OCI-LY1 (cell line): ENCODE measurements around the gene GSX2.
A peak's percentile ranks its signal among the peaks of the same experiment; 100 is the strongest.

Experiments used
- H2AFZ ChIP-seq: fragments of 200-600 bp; sonication (generic), shearing (Covaris generic); 2 replicates; pipeline ENCODE4 v1.6.0; 2014; ENCODE audit warnings: antibody characterized with exemption, mild to moderate bottlenecking, low read length
- H3F3A ChIP-seq: fragments of 200-600 bp; sonication (generic), shearing (Covaris generic); 2 replicates; pipeline ENCODE4 v1.6.0; 2014; ENCODE audit warnings: mild to moderate bottlenecking, antibody characterized with exemption, low read length, moderate library complexity; ENCODE audit not compliant: insufficient read depth
- H3K27ac ChIP-seq: fragments of 200-600 bp; sonication (generic); 2 replicates; pipeline ENCODE4 v1.5.1; 2014; ENCODE audit warnings: low read length, mixed run types, mild to moderate bottlenecking, low read depth; ENCODE audit not compliant: poor library complexity, severe bottlenecking
- H3K27me3 ChIP-seq: fragments of 200-600 bp; sonication (generic); 2 replicates; pipeline ENCODE4 v1.6.0; 2014; ENCODE audit warnings: antibody characterized with exemption, mild to moderate bottlenecking, low read length, moderate library complexity; ENCODE audit not compliant: insufficient read depth
- H3K36me3 ChIP-seq: fragments of 200-600 bp; sonication (generic); 2 replicates; pipeline ENCODE4 v1.6.1; 2014; ENCODE audit warnings: mild to moderate bottlenecking, antibody characterized with exemption, low read length, moderate library complexity, mixed read lengths; ENCODE audit not compliant: insufficient read depth
- H3K4me1 ChIP-seq: fragments of 200-600 bp; sonication (generic); 2 replicates; pipeline ENCODE4 v1.5.1; 2014; ENCODE audit warnings: mild to moderate bottlenecking, low read length, moderate library complexity; ENCODE audit not compliant: insufficient read depth, severe bottlenecking
- H3K4me2 ChIP-seq: fragments of 200-600 bp; sonication (generic), shearing (Covaris generic); 2 replicates; pipeline ENCODE4 v1.6.1; 2014; ENCODE audit warnings: low read length
- H3K4me3 ChIP-seq: fragments of 200-600 bp; sonication (generic); 2 replicates; pipeline ENCODE4 v1.5.1; 2014; ENCODE audit warnings: low read length, low read depth, mild to moderate bottlenecking, mixed read lengths; ENCODE audit not compliant: poor library complexity, severe bottlenecking
- H3K79me2 ChIP-seq: fragments of 200-600 bp; shearing (Covaris generic); 2 replicates; pipeline ENCODE4 v1.6.1; 2016; ENCODE audit warnings: mixed run types, low read length, mixed read lengths; ENCODE audit not compliant: insufficient read depth
- H3K9ac ChIP-seq: fragments of 200-600 bp; sonication (generic), shearing (Covaris generic); 2 replicates; pipeline ENCODE4 v1.6.1; 2014; ENCODE audit warnings: mild to moderate bottlenecking, low read length, mixed read lengths
- H3K9me2 ChIP-seq: fragments of 200-600 bp; sonication (generic), shearing (Covaris generic); 2 replicates; pipeline ENCODE4 v1.6.1; 2014; ENCODE audit warnings: low read depth, mild to moderate bottlenecking, low read length, mixed read lengths
- H3K9me3 ChIP-seq: fragments of 200-600 bp; shearing (Covaris generic); 2 replicates; pipeline ENCODE4 v1.6.1; 2014; ENCODE audit warnings: low read length, mixed read lengths
- H4K20me1 ChIP-seq: fragments of 200-600 bp; sonication (generic), shearing (Covaris generic); 2 replicates; pipeline ENCODE4 v1.6.0; 2016; ENCODE audit warnings: mild to moderate bottlenecking, low read length; ENCODE audit not compliant: insufficient read depth
- CTCF ChIP-seq: fragments of 200-600 bp; sonication (generic), shearing (Covaris generic); IDR thresholded peaks from 2 replicates; pipeline ENCODE4 v1.5.1; 2017; ENCODE audit warnings: mild to moderate bottlenecking, antibody characterized with exemption, low read length, moderate library complexity, mixed read lengths
- EZH2 ChIP-seq: fragments of 200-600 bp; sonication (generic), shearing (Covaris generic); IDR thresholded peaks from 2 replicates; pipeline ENCODE4 v1.8.0; 2017; ENCODE audit warnings: borderline replicate concordance, mixed run types, mild to moderate bottlenecking, antibody characterized with exemption, low read length, moderate library complexity, mixed read lengths

GSX2 gene

DNA sequence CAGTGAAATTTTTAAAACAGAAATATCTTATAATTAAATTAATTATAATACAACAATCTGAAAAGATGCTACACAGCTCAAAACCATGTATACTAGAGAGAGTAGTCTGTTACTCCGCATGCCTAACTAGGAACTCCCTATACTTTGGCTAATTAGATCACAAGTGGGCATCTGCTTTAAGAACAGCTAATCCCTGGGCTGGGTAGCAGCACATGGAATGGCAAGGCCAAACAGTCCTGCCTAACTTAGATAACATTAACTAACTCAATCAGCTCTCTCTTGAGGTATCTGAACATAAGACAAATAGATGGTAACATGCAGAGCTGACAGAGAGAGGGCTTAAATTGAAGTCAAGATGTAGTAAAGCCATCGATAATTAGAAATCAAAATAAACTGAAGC is 45.5 kb upstream of the GSX2 start:
- no peak overlapping the region for H2AFZ ChIP-seq
- H3K9me3 ChIP-seq, result no peaks in the 10 kb centered on the region
- no peaks in the 10 kb centered on the region for H3K9me2 ChIP-seq
- peaks cover 34% of the 10 kb centered on the region for H3K4me1 ChIP-seq
- H3K4me3 ChIP-seq, result no peak overlapping the region
- H4K20me1 ChIP-seq, result no peaks in the 10 kb centered on the region
- H3K79me2 ChIP-seq, result peaks cover 79% of the 10 kb centered on the region
- no peak overlapping the region for H3K9ac ChIP-seq
- H3K4me2 ChIP-seq, result no peak overlapping the region
- H3F3A ChIP-seq, result no peaks in the 10 kb centered on the region
- no peaks in the 10 kb centered on the region for H3K27me3 ChIP-seq
- peaks cover 5% of the 10 kb centered on the region; the same call in 1 of the 2 replicates for H3K36me3 ChIP-seq
- H3K27ac ChIP-seq, result no peak overlapping the region
- TF ChIP-seq CTCF (no peak), EZH2 (no peak)

DNA sequence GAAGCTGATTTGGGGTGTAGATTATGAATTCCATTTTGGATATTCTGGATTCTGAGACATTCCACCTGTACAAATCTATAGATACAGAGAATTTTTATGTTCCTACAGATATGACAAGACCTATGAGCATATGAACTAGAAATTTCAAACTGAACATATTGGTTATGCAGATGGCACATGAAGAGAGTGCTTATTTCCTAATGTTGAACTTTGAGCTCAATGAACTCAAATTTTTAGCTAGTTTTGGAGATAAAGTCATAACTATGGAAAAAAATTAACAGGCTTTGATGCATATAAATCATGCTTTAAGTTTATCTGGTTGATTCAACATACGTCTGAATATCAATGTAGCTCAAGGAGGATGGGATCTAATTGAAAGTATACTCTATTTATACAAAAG is 44.5 kb upstream of the GSX2 start:
- Histone ChIP-seq H3K27ac (no peak overlapping the region), H3K79me2 (peaks cover 89% of the 10 kb centered on the region), H4K20me1 (no peaks in the 10 kb centered on the region), H3K4me3 (no peak overlapping the region), H3K9me3 (no peaks in the 10 kb centered on the region), H2AFZ (no peak overlapping the region), H3K4me1 (peaks cover 43% of the 10 kb centered on the region), H3K9ac (no peak overlapping the region), H3K27me3 (no peaks in the 10 kb centered on the region), H3F3A (no peaks in the 10 kb centered on the region), H3K36me3 (peaks cover 4% of the 10 kb centered on the region; the same call in 1 of the 2 replicates), H3K9me2 (no peaks in the 10 kb centered on the region), H3K4me2 (no peak overlapping the region)
- no peak for TF ChIP-seq EZH2

DNA sequence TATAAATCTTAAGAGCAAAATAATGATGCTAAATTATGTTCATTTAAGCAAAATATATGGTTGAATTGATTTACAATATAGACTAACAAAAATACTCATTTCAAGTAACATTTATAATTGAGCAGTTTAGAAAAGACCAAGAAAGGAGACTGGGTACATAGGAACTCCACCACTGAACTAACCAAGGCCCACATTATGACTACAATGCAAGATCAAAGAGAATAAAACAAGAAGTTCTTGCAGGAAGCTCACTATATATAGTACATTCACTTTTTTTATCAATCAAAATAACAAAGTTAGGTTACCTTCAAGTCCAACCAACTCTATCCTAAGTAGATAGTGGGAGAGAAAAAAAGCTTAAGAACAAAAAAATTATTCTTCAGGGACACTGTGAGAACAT is 43.6 kb upstream of the GSX2 start:
- peak overlapping the region; percentile 42 for H3K27ac ChIP-seq
- H3K4me1 ChIP-seq, result peaks cover 52% of the 10 kb centered on the region
- H3K9me3 ChIP-seq, result no peaks in the 10 kb centered on the region
- H3K9ac ChIP-seq, result no peak overlapping the region
- H3K79me2 ChIP-seq, result peaks cover 94% of the 10 kb centered on the region
- H3K27me3 ChIP-seq, result no peaks in the 10 kb centered on the region
- H3K4me2 ChIP-seq, result peak overlapping the region; percentile 60
- H3K4me3 ChIP-seq, result peak overlapping the region; percentile 5
- peaks cover 4% of the 10 kb centered on the region; the same call in 1 of the 2 replicates for H3K36me3 ChIP-seq
- TF ChIP-seq CTCF, result no peak
- no peak for TF ChIP-seq EZH2
- H3K9me2 ChIP-seq, result no peaks in the 10 kb centered on the region
- H3F3A ChIP-seq, result no peaks in the 10 kb centered on the region
- no peaks in the 10 kb centered on the region for H4K20me1 ChIP-seq
- H2AFZ ChIP-seq, result no peak overlapping the region

DNA sequence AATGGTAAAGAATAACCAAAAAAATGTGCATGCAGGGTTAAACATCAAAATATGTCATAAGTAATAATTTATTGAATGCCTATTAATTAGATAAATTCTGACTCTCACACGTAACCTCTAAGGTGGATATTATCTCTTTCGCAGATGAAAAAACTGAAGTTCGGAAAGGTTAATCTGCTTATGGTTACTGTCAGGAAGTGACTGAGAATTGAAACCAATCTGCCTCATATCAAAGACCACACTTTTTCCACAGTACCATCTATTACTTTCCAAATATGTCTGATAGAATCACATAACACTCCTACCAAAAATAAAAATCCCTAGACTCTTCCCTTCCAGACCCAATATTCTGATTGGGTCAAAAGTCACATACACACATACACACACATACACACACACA is 41.8 kb upstream of the GSX2 start:
- Histone ChIP-seq H3K79me2 (peaks cover 99% of the 10 kb centered on the region), H3K4me2 (peak overlapping the region; percentile 60), H4K20me1 (no peaks in the 10 kb centered on the region), H3K9ac (peak overlapping the region; percentile 35; the same call in 1 of the 2 replicates), H3K4me1 (peaks cover 70% of the 10 kb centered on the region), H3K4me3 (peak overlapping the region; percentile 31), H3K9me3 (no peaks in the 10 kb centered on the region), H3K27ac (peak overlapping the region; percentile 42), H3K27me3 (no peaks in the 10 kb centered on the region), H3K36me3 (peaks cover 4% of the 10 kb centered on the region; the same call in 1 of the 2 replicates), H2AFZ (no peak overlapping the region), H3K9me2 (no peaks in the 10 kb centered on the region), H3F3A (no peaks in the 10 kb centered on the region)
- TF ChIP-seq EZH2 (no peak), CTCF (no peak)
